ENCODE measurements around the gene SERPINB6. TPM values are rescaled to one million over a fixed set of nuclear protein-coding genes. Genes with fewer than 3 reads are reported as not detected.

The SERPINB6 gene
- polyA plus RNA-seq, 1 donor (not counting 4 experiments of a cell fraction or from before 2014, with no cell fraction given), result 66.4 TPM

GRCh38 chr6:3014675-3015066, 43.3 kb upstream of the SERPINB6 start:
- dilution Hi-C loops (cut with MboI; ENCODE audit: extremely low pct_ligation_motif_present, low sequenced_read_pairs), result no loop called here
- Histone ChIP-seq H3K27me3 (ENCODE audit: control insufficient read depth, extremely low read depth, insufficient read depth, low read length) (no peaks in the 10 kb centered on the region), H4K20me1 (ENCODE audit: control insufficient read depth, extremely low read depth, insufficient read depth, low read length) (no peaks in the 10 kb centered on the region), H3K9me3 (ENCODE audit: control insufficient read depth, low read depth, low read length) (no peaks in the 10 kb centered on the region), H3K36me3 (ENCODE audit: control insufficient read depth in 2 of 2, extremely low read depth in 1 of 2, insufficient read depth in 2 of 2, low read length in 2 of 2) (peaks cover 6 to 9% of the 10 kb centered on the region in 2 experiments), H3K9me1 (ENCODE audit: control insufficient read depth, extremely low read depth, insufficient read depth, low read length) (no peaks in the 10 kb centered on the region), H3K4me3 (ENCODE audit: control insufficient read depth in 2 of 3, extremely low read depth in 1 of 3, insufficient read depth in 2 of 3, low read depth in 1 of 3, low read length in 3 of 3) (no peak overlapping the region), H3K27ac (ENCODE audit: control insufficient read depth, insufficient read depth, low read length) (no peak overlapping the region), H3K79me2 (ENCODE audit: control insufficient read depth, insufficient read depth, low read length) (no peaks in the 10 kb centered on the region), H3K4me2 (ENCODE audit: control insufficient read depth, extremely low read depth, insufficient read depth, low read depth, low read length) (no peak overlapping the region), H2AFZ (ENCODE audit: control insufficient read depth, low read length) (no peak overlapping the region), H3K9ac (ENCODE audit: control insufficient read depth, extremely low read depth, insufficient read depth, low read length) (no peak overlapping the region), H3K4me1 (ENCODE audit: control insufficient read depth, extremely low read depth, insufficient read depth, low read length) (peaks cover 12% of the 10 kb centered on the region)
- DNase-seq (ENCODE audit: low read depth, low spot score) (no peak), FAIRE-seq (no peak)
- TF ChIP-seq EZH2 (IDR thresholded peaks at IDR 0.05; ENCODE audit: low read length), result no peak
- no peak for TF ChIP-seq CTCF (optimal IDR thresholded peaks at IDR 0.05 in 1 of 3, IDR thresholded peaks at IDR 0.05 in 1 of 3, conservative IDR thresholded peaks at IDR 0.05 in 1 of 3; ENCODE audit: extremely low read depth in 1 of 3, insufficient read depth in 2 of 3, low read length in 3 of 3)

GRCh38 chr6:3013901-3014674, 42.7 kb upstream of the SERPINB6 start:
- Histone ChIP-seq H3K9me1 (ENCODE audit: control insufficient read depth, extremely low read depth, insufficient read depth, low read length) (no peaks in the 10 kb centered on the region), H2AFZ (ENCODE audit: control insufficient read depth, low read length) (no peak overlapping the region), H3K4me3 (ENCODE audit: control insufficient read depth in 2 of 3, extremely low read depth in 1 of 3, insufficient read depth in 2 of 3, low read depth in 1 of 3, low read length in 3 of 3) (no peak overlapping the region), H3K9ac (ENCODE audit: control insufficient read depth, extremely low read depth, insufficient read depth, low read length) (no peak overlapping the region), H3K4me2 (ENCODE audit: control insufficient read depth, extremely low read depth, insufficient read depth, low read depth, low read length) (no peak overlapping the region), H3K36me3 (ENCODE audit: control insufficient read depth in 2 of 2, extremely low read depth in 1 of 2, insufficient read depth in 2 of 2, low read length in 2 of 2) (peaks cover 6 to 9% of the 10 kb centered on the region in 2 experiments), H3K27me3 (ENCODE audit: control insufficient read depth, extremely low read depth, insufficient read depth, low read length) (no peaks in the 10 kb centered on the region), H3K4me1 (ENCODE audit: control insufficient read depth, extremely low read depth, insufficient read depth, low read length) (peaks cover 12% of the 10 kb centered on the region), H3K9me3 (ENCODE audit: control insufficient read depth, low read depth, low read length) (no peaks in the 10 kb centered on the region), H3K27ac (ENCODE audit: control insufficient read depth, insufficient read depth, low read length) (no peak overlapping the region), H3K79me2 (ENCODE audit: control insufficient read depth, insufficient read depth, low read length) (no peaks in the 10 kb centered on the region), H4K20me1 (ENCODE audit: control insufficient read depth, extremely low read depth, insufficient read depth, low read length) (no peaks in the 10 kb centered on the region)
- no peak for FAIRE-seq
- no peak for DNase-seq (ENCODE audit: low read depth, low spot score)
- dilution Hi-C loops (cut with MboI; ENCODE audit: extremely low pct_ligation_motif_present, low sequenced_read_pairs), result no loop called here
- TF ChIP-seq CTCF (optimal IDR thresholded peaks at IDR 0.05 in 1 of 3, IDR thresholded peaks at IDR 0.05 in 1 of 3, conservative IDR thresholded peaks at IDR 0.05 in 1 of 3; ENCODE audit: extremely low read depth in 1 of 3, insufficient read depth in 2 of 3, low read length in 3 of 3), result no peak
- no peak for TF ChIP-seq EZH2 (IDR thresholded peaks at IDR 0.05; ENCODE audit: low read length)
